H9 (cell line): Measurements from ENCODE around the gene HOXC11. TPM values are rescaled to one million over a fixed set of nuclear protein-coding genes. Genes with fewer than 3 reads are reported as not detected.

Experiments used
- DNase-seq: peaks from one replicate; pipeline ENCODE4 v3.0.0-alpha.2; 2017
- H2AFZ ChIP-seq: one replicate; pipeline ENCODE4 v1.6.1; 2013; ENCODE audit warnings: mild to moderate bottlenecking, low read length, control low read depth, moderate library complexity
- H2AK5ac ChIP-seq: 2 replicates; pipeline ENCODE4 v1.6.1; 2013; ENCODE audit warnings: low read length, control low read depth, mixed read lengths; ENCODE audit not compliant: insufficient read length
- H2BK120ac ChIP-seq: one replicate; pipeline ENCODE4 v1.6.1; 2013; ENCODE audit warnings: low read depth, mild to moderate bottlenecking, low read length, control low read depth, inconsistent platforms; ENCODE audit not compliant: poor library complexity, severe bottlenecking
- H2BK12ac ChIP-seq: 2 replicates; pipeline ENCODE4 v1.6.1; 2013; ENCODE audit warnings: low read length, control low read depth, mixed read lengths, low read depth; ENCODE audit not compliant: insufficient read length
- H2BK15ac ChIP-seq: 2 replicates; pipeline ENCODE4 v1.6.1; 2013; ENCODE audit warnings: low read depth, low read length, control low read depth
- H2BK20ac ChIP-seq: one replicate; pipeline ENCODE4 v1.6.1; 2013; ENCODE audit warnings: low read depth, mild to moderate bottlenecking, low read length, control low read depth, inconsistent platforms; ENCODE audit not compliant: poor library complexity, severe bottlenecking
- H2BK5ac ChIP-seq: 2 replicates; pipeline ENCODE4 v1.6.1; 2013; ENCODE audit warnings: low read length, control low read depth, mixed read lengths; ENCODE audit not compliant: insufficient read length
- H3K14ac ChIP-seq: 2 replicates; pipeline ENCODE4 v1.6.1; 2013; ENCODE audit warnings: low read length, control low read depth; ENCODE audit not compliant: insufficient read depth
- H3K18ac ChIP-seq: 2 replicates; pipeline ENCODE4 v1.6.1; 2013; ENCODE audit warnings: low read depth, mild to moderate bottlenecking, mixed read lengths, low read length, control low read depth; ENCODE audit not compliant: insufficient read length
- H3K23ac ChIP-seq: 2 replicates; pipeline ENCODE4 v1.6.1; 2013; ENCODE audit warnings: low read length, control low read depth, mixed read lengths, low read depth; ENCODE audit not compliant: insufficient read length
- H3K23me2 ChIP-seq: 2 replicates; pipeline ENCODE4 v1.6.1; 2013; ENCODE audit warnings: low read depth, mild to moderate bottlenecking, mixed read lengths, low read length, control low read depth; ENCODE audit not compliant: insufficient read length, poor library complexity, severe bottlenecking
- H3K27ac ChIP-seq: 2 replicates; pipeline ENCODE4 v1.5.1; 2013; ENCODE audit warnings: low read length, control low read depth, mixed read lengths, low read depth; ENCODE audit not compliant: insufficient read length
- H3K27me3 ChIP-seq: 2 replicates; pipeline ENCODE4 v1.6.1; 2013; ENCODE audit warnings: low read length, control low read depth, inconsistent platforms; ENCODE audit not compliant: insufficient read depth
- H3K4ac ChIP-seq: 2 replicates; pipeline ENCODE4 v1.6.1; 2013; ENCODE audit warnings: low read depth, mild to moderate bottlenecking, control low read depth, inconsistent platforms, low read length, moderate library complexity
- H3K4me1 ChIP-seq: 2 replicates; pipeline ENCODE4 v1.6.1; 2013; ENCODE audit warnings: low read length, control low read depth, inconsistent platforms; ENCODE audit not compliant: insufficient read depth
- H3K4me2 ChIP-seq: 2 replicates; pipeline ENCODE4 v1.6.1; 2013; ENCODE audit warnings: low read length, control low read depth, mixed read lengths; ENCODE audit not compliant: insufficient read length, insufficient read depth
- H3K56ac ChIP-seq: 2 replicates; pipeline ENCODE4 v1.6.1; 2013; ENCODE audit warnings: low read depth, mild to moderate bottlenecking, mixed read lengths, low read length, control low read depth; ENCODE audit not compliant: insufficient read length
- H3K79me1 ChIP-seq: 2 replicates; pipeline ENCODE4 v1.6.1; 2013; ENCODE audit warnings: low read depth, mild to moderate bottlenecking, moderate library complexity, low read length, control low read depth, inconsistent platforms; ENCODE audit not compliant: insufficient read depth, poor library complexity, severe bottlenecking
- H3K79me2 ChIP-seq: 2 replicates; pipeline ENCODE4 v1.6.1; 2013; ENCODE audit warnings: low read length, control low read depth, inconsistent platforms; ENCODE audit not compliant: insufficient read depth
- H3K9ac ChIP-seq: 2 replicates; pipeline ENCODE4 v1.6.1; 2013; ENCODE audit warnings: low read length, control low read depth, mixed read lengths; ENCODE audit not compliant: insufficient read length; ENCODE audit errors: extremely low read depth
- H3K9me3 ChIP-seq: one replicate; pipeline ENCODE4 v1.6.1; 2013; ENCODE audit warnings: low read depth, low read length, inconsistent platforms; ENCODE audit not compliant: control insufficient read depth
- H3T11ph ChIP-seq: one replicate; pipeline ENCODE4 v1.6.1; 2013; ENCODE audit warnings: mild to moderate bottlenecking, low read length, control low read depth, inconsistent platforms
- H4K20me1 ChIP-seq: one replicate; pipeline ENCODE4 v1.6.1; 2013; ENCODE audit not compliant: control insufficient read depth, insufficient read length, insufficient read depth
- H4K5ac ChIP-seq: 2 replicates; pipeline ENCODE4 v1.6.1; 2013; ENCODE audit warnings: low read depth, mild to moderate bottlenecking, mixed read lengths, low read length, control low read depth; ENCODE audit not compliant: insufficient read length
- H4K8ac ChIP-seq: replicated peaks from 2 replicates; pipeline ENCODE4 v1.6.1; 2013; ENCODE audit warnings: low read length, control low read depth, mixed read lengths, low read depth; ENCODE audit not compliant: insufficient read length
- H4K91ac ChIP-seq: 2 replicates; pipeline ENCODE4 v1.6.1; 2013; ENCODE audit warnings: low read depth, mild to moderate bottlenecking, moderate library complexity, mixed read lengths, low read length, control low read depth; ENCODE audit not compliant: insufficient read length
- H3K27ac Mint-ChIP-seq, 3 experiments: 2 replicates in 2 of 3; 3 replicates in 1 of 3; pipeline ENCODE4 v1.8.0; 2020 to 2021; ENCODE audit warnings: mixed read lengths in 3 of 3, mild to moderate bottlenecking in 1 of 3, moderate library complexity in 1 of 3
- H3K27me3 Mint-ChIP-seq: 2 replicates; pipeline ENCODE4 v1.8.0; 2021; ENCODE audit warnings: low read depth, mild to moderate bottlenecking, moderate library complexity, mixed read lengths
- H3K36me3 Mint-ChIP-seq, 3 experiments: 2 replicates in 2 of 3; 3 replicates in 1 of 3; pipeline ENCODE4 v1.8.0; 2020 to 2021; ENCODE audit warnings: low read depth in 3 of 3, mixed read lengths in 3 of 3; ENCODE audit not compliant: insufficient read depth in 1 of 3
- H3K4me1 Mint-ChIP-seq, 2 experiments: 2 replicates each; pipeline ENCODE4 v1.8.0; 2020; ENCODE audit warnings: mixed read lengths in 2 of 2
- H3K4me3 Mint-ChIP-seq, 2 experiments: 2 replicates in 1 of 2; 3 replicates in 1 of 2; pipeline ENCODE4 v1.8.0; 2020 to 2021; ENCODE audit warnings: mild to moderate bottlenecking in 2 of 2, mixed read lengths in 2 of 2, moderate library complexity in 1 of 2
- H3K9me3 Mint-ChIP-seq, 2 experiments: 2 replicates in 1 of 2; 3 replicates in 1 of 2; pipeline ENCODE4 v1.8.0; 2020; ENCODE audit warnings: mild to moderate bottlenecking in 2 of 2, mixed read lengths in 2 of 2, moderate library complexity in 1 of 2
- WGBS: extraction: QIAGEN DNeasy Blood & Tissue Kit; methylation state at CpG from one replicate; pipeline ENCODE4 v1.1.7; 2013; ENCODE audit warnings: missing lambda C conversion rate, low lambda C conversion rate, mixed read lengths; ENCODE audit not compliant: insufficient read length; ENCODE audit errors: extremely low coverage; 5-methylcytosine and 5-hydroxymethylcytosine counted together
- total RNA-seq: library from RNA; stranded (reverse); gene quantifications from 2 replicates; pipeline ENCODE4 v1.2.1, GENCODE V29; 2021
- TF ChIP-seq, protein P1 (sequence below): fragments of 200-600 bp; sonication (generic); conservative IDR thresholded peaks from 3 replicates; pipeline ENCODE4 v1.8.0; 2021; ENCODE audit warnings: antibody characterized with exemption, mild to moderate bottlenecking

HOXC11 gene
- total RNA-seq, 1 experiment from 2014 or later = not detected

DNA sequence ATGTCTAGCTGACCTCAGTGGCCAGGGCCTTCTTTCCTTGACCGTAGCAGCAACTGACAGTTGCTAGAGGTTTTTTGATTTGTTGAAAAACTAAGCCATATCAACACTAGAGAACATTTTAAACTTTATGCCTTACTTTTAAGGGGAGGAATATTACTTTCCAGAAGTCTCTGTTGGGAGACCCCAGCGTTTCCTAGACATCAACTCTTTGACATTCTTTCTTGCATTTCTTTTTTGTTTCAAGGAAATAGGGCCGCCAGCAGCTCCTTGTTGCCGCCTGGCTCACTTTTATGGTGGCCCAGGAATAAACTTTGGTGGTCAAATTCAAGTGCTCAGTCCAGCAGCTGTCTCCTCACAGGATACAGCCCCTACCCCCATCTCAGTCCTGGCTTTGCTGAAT, 2.5 kb upstream of the HOXC11 start:
- DNase-seq = no peak

More for the DNA sequence above, 2.5 kb upstream of the HOXC11 start:
- Histone ChIP-seq H3K23me2 (no peaks in the 10 kb centered on the region), H3K18ac (no peak overlapping the region), H3K27me3 (peaks cover 95% of the 10 kb centered on the region), H3K56ac (no peak overlapping the region), H2BK20ac (no peak overlapping the region), H4K8ac (no peak overlapping the region), H4K5ac (no peak overlapping the region), H2AK5ac (no peak overlapping the region), H2BK12ac (no peak overlapping the region), H2BK5ac (no peak overlapping the region), H4K91ac (no peak overlapping the region), H2BK15ac (no peak overlapping the region), H3K79me1 (no peaks in the 10 kb centered on the region), H3K23ac (no peak overlapping the region), H3K9ac (no peak overlapping the region), H3K79me2 (no peaks in the 10 kb centered on the region), H3K9me3 (no peaks in the 10 kb centered on the region), H4K20me1 (no peaks in the 10 kb centered on the region), H3K14ac (no peak overlapping the region), H2BK120ac (no peak overlapping the region), H3T11ph (no peak overlapping the region), H3K4me1 (no peaks in the 10 kb centered on the region), H2AFZ (no peak overlapping the region), H3K4me2 (no peak overlapping the region), H3K27ac (no peak overlapping the region), H3K4ac (no peak overlapping the region)
- no CpG with 5 or more reads among the region's 4 CpGs for WGBS
- H3K4me1 Mint-ChIP-seq = peaks cover 17 to 23% of the 10 kb centered on the region in 2 experiments
- H3K4me3 Mint-ChIP-seq = no peak overlapping the region
- peaks cover 0 to 7% (median 1%) of the 10 kb centered on the region in 3 experiments; a peak in 2 of 7 replicates for H3K36me3 Mint-ChIP-seq
- TF ChIP-seq, protein P1, sequence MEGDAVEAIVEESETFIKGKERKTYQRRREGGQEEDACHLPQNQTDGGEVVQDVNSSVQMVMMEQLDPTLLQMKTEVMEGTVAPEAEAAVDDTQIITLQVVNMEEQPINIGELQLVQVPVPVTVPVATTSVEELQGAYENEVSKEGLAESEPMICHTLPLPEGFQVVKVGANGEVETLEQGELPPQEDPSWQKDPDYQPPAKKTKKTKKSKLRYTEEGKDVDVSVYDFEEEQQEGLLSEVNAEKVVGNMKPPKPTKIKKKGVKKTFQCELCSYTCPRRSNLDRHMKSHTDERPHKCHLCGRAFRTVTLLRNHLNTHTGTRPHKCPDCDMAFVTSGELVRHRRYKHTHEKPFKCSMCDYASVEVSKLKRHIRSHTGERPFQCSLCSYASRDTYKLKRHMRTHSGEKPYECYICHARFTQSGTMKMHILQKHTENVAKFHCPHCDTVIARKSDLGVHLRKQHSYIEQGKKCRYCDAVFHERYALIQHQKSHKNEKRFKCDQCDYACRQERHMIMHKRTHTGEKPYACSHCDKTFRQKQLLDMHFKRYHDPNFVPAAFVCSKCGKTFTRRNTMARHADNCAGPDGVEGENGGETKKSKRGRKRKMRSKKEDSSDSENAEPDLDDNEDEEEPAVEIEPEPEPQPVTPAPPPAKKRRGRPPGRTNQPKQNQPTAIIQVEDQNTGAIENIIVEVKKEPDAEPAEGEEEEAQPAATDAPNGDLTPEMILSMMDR = no peak
- H3K27me3 Mint-ChIP-seq = peaks cover 100% of the 10 kb centered on the region
- no peak overlapping the region for H3K27ac Mint-ChIP-seq
- peaks cover 4 to 12% of the 10 kb centered on the region in 2 experiments; a peak in 3 of 5 replicates for H3K9me3 Mint-ChIP-seq
